ENCODE measurements around the gene NGF.

- TF ChIP-seq CTCF (IDR thresholded peaks at IDR 0.05) (no peak), ZFX (IDR thresholded peaks at IDR 0.05; ENCODE audit: borderline replicate concordance) (no peak)
Observed at GRCh38 chr1:115338457-115338820, 390 bp upstream of the NGF start.

Measured in 22Rv1 (cell line).